GM23338 (cell line): Measurements from ENCODE around the gene MAPK7. TPM values are rescaled to one million over a fixed set of nuclear protein-coding genes. Genes with fewer than 3 reads are reported as not detected.

Source experiments
- ATAC-seq: fragments of 200-7000 bp; cut with Tn5 transposase; 3 replicates; pipeline ENCODE4 v1.9.1; 2020
- DNase-seq: peaks from one replicate; pipeline ENCODE4 v3.0.0-alpha.2; 2015; ENCODE audit warnings: low spot score
- H2AFZ ChIP-seq: fragments of 200-600 bp; sonication (generic); 2 replicates; pipeline ENCODE4 v1.8.0; 2016; ENCODE audit warnings: antibody characterized with exemption, mild to moderate bottlenecking, moderate library complexity
- H3F3A ChIP-seq: fragments of 200-600 bp; sonication (generic); replicated peaks from 2 replicates; pipeline ENCODE4 v1.8.0; 2017; ENCODE audit warnings: antibody characterized with exemption, mixed run types, low read depth
- H3K27ac ChIP-seq: fragments of 200-600 bp; sonication (generic); 2 replicates; pipeline ENCODE4 v1.6.1; 2016; ENCODE audit warnings: low read depth
- H3K27me3 ChIP-seq: fragments of 200-600 bp; sonication (generic); 2 replicates; pipeline ENCODE4 v1.8.0; 2016; ENCODE audit warnings: mild to moderate bottlenecking, mixed run types, moderate library complexity; ENCODE audit not compliant: insufficient read depth
- H3K36me3 ChIP-seq: fragments of 200-600 bp; sonication (generic); 2 replicates; pipeline ENCODE4 v1.8.0; 2016; ENCODE audit warnings: mild to moderate bottlenecking; ENCODE audit not compliant: insufficient read depth
- H3K4me1 ChIP-seq: fragments of 200-600 bp; sonication (generic); 2 replicates; pipeline ENCODE4 v1.8.0; 2016; ENCODE audit warnings: mild to moderate bottlenecking, moderate library complexity; ENCODE audit not compliant: insufficient read depth
- H3K4me2 ChIP-seq: fragments of 200-600 bp; sonication (generic); 2 replicates; pipeline ENCODE4 v1.7.1; 2017; ENCODE audit warnings: mixed run types
- H3K4me3 ChIP-seq: fragments of 200-600 bp; sonication (generic); 2 replicates; pipeline ENCODE4 v1.6.1; 2016; ENCODE audit warnings: mixed run types
- H3K79me2 ChIP-seq: fragments of 200-600 bp; sonication (generic); replicated peaks from 2 replicates; pipeline ENCODE4 v1.8.0; 2017; ENCODE audit warnings: mild to moderate bottlenecking; ENCODE audit not compliant: insufficient read depth
- H3K9me2 ChIP-seq: fragments of 200-600 bp; sonication (generic); 2 replicates; pipeline ENCODE4 v1.8.0; 2017; ENCODE audit not compliant: insufficient read depth
- H4K20me1 ChIP-seq: fragments of 200-600 bp; sonication (generic); replicated peaks from 2 replicates; pipeline ENCODE4 v1.8.0; 2017; ENCODE audit warnings: mild to moderate bottlenecking; ENCODE audit not compliant: insufficient read depth
- H3K27ac Mint-ChIP-seq: 2 replicates; pipeline ENCODE4 v1.8.0; 2020; ENCODE audit warnings: inconsistent platforms, mild to moderate bottlenecking, moderate library complexity, mixed read lengths
- H3K27me3 Mint-ChIP-seq: 3 replicates; pipeline ENCODE4 v1.8.0; 2022; ENCODE audit warnings: low read depth, mild to moderate bottlenecking, moderate library complexity, mixed read lengths, inconsistent platforms; ENCODE audit not compliant: insufficient read depth, poor library complexity
- H3K36me3 Mint-ChIP-seq: 3 replicates; pipeline ENCODE4 v1.8.0; 2021; ENCODE audit warnings: low read depth, mild to moderate bottlenecking, inconsistent platforms, moderate library complexity, mixed read lengths
- H3K4me1 Mint-ChIP-seq: 3 replicates; pipeline ENCODE4 v1.8.0; 2020; ENCODE audit warnings: mild to moderate bottlenecking, inconsistent platforms, mixed read lengths
- H3K4me3 Mint-ChIP-seq: 3 replicates; pipeline ENCODE4 v1.8.0; 2021; ENCODE audit warnings: moderate library complexity, mild to moderate bottlenecking, inconsistent platforms, mixed read lengths
- H3K9me3 Mint-ChIP-seq: 3 replicates; pipeline ENCODE4 v1.8.0; 2020; ENCODE audit warnings: moderate library complexity, mild to moderate bottlenecking, inconsistent platforms, mixed read lengths
- CREB1 ChIP-seq: fragments of 250-450 bp; sonication (Bioruptor Pico); IDR thresholded peaks from 2 replicates; pipeline ENCODE4 v1.5.0; 2020; ENCODE audit warnings: low read depth, mild to moderate bottlenecking, moderate library complexity
- EZH2 ChIP-seq: fragments of 200-600 bp; sonication (generic); IDR thresholded peaks from one replicate; pipeline ENCODE4 v1.8.0; 2017; ENCODE audit warnings: antibody characterized with exemption, mild to moderate bottlenecking, low read depth; ENCODE audit not compliant: unreplicated experiment
- JUNB ChIP-seq: IDR thresholded peaks from one replicate; pipeline ENCODE4 v1.6.1; 2016; ENCODE audit warnings: antibody characterized with exemption; ENCODE audit not compliant: unreplicated experiment
- STAT1 ChIP-seq: IDR thresholded peaks from one replicate; pipeline ENCODE4 v1.6.1; 2016; ENCODE audit warnings: antibody characterized with exemption; ENCODE audit not compliant: unreplicated experiment
- ZNF331 ChIP-seq: fragments of 250-450 bp; sonication (Bioruptor Pico); IDR thresholded peaks from 2 replicates; pipeline ENCODE4 v1.5.0; 2020; ENCODE audit warnings: low read depth, mild to moderate bottlenecking, moderate library complexity
- ZNF462 ChIP-seq: fragments of 250-450 bp; sonication (Bioruptor Pico); IDR thresholded peaks from 2 replicates; pipeline ENCODE4 v1.5.0; 2020; ENCODE audit warnings: mild to moderate bottlenecking, moderate library complexity
- polyA plus RNA-seq: library from polyadenylated mRNA; unstranded; fragments of >200 nt; fragmentation: Nextera tagmentation; extraction: Ambion mirVana; gene quantifications from 2 replicates; pipeline ENCODE4 v1.2.1, GENCODE V29; 2016
- total RNA-seq: library from RNA; depleted of rRNA; stranded (reverse); fragments of >200 nt; shearing (Covaris generic); gene quantifications from 2 replicates; pipeline ENCODE4 v1.2.3, GENCODE V29; 2014
- TF ChIP-seq, protein P1 (sequence below): IDR thresholded peaks from one replicate; pipeline ENCODE4 v1.6.1; 2018; ENCODE audit warnings: antibody characterized with exemption; ENCODE audit not compliant: unreplicated experiment

Gene MAPK7
- total and polyA plus RNA-seq, 2 experiments from 2014 or later: 15.5 to 53.1 TPM

DNA sequence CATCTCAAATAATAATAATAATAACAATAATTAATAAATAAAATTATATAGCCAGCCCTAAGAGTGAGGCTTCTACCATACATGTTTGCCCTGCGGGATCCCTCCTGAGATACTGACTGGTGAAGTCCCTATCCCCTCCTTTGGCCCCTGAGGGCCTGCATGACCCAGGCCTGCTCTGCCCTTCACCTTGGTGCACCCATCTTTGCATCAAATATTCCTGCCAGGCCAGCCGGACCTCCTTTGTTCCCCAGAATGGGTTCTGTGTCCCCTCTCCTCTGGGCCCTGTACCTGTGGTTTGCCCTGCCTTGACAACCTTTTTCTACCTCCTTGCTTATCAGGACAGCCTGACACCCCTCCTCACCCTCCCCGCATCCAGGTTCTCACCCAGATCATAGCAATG is 30.8 kb downstream of the MAPK7 start (continued):
- TF ChIP-seq ZNF462 (CRISPR knock-in tag): no peak
- TF ChIP-seq EZH2: no peak
- TF ChIP-seq STAT1: no peak

GRCh38 chr17:19409509-19409908 is 31.2 kb downstream of the MAPK7 start:
- Histone ChIP-seq H3K27ac (no peak overlapping the region), H3K4me3 (no peak overlapping the region), H3K4me2 (no peak overlapping the region), H3K4me1 (peaks cover 15% of the 10 kb centered on the region), H3K27me3 (no peaks in the 10 kb centered on the region), H4K20me1 (no peaks in the 10 kb centered on the region), H3K79me2 (no peaks in the 10 kb centered on the region), H3K36me3 (no peaks in the 10 kb centered on the region), H2AFZ (no peak overlapping the region), H3K9me2 (no peaks in the 10 kb centered on the region), H3F3A (no peaks in the 10 kb centered on the region)
- Mint-ChIP-seq H3K27ac (no peak overlapping the region), H3K27me3 (peaks cover 16% of the 10 kb centered on the region), H3K9me3 (no peaks in the 10 kb centered on the region), H3K36me3 (no peaks in the 10 kb centered on the region), H3K4me1 (peaks cover 17% of the 10 kb centered on the region), H3K4me3 (no peak overlapping the region)
- ATAC-seq (no peak), DNase-seq (no peak)
- TF ChIP-seq ZNF331 (no peak), JUNB (no peak), STAT1 (no peak), CREB1 (CRISPR knock-in tag) (no peak)
- TF ChIP-seq, protein P1, sequence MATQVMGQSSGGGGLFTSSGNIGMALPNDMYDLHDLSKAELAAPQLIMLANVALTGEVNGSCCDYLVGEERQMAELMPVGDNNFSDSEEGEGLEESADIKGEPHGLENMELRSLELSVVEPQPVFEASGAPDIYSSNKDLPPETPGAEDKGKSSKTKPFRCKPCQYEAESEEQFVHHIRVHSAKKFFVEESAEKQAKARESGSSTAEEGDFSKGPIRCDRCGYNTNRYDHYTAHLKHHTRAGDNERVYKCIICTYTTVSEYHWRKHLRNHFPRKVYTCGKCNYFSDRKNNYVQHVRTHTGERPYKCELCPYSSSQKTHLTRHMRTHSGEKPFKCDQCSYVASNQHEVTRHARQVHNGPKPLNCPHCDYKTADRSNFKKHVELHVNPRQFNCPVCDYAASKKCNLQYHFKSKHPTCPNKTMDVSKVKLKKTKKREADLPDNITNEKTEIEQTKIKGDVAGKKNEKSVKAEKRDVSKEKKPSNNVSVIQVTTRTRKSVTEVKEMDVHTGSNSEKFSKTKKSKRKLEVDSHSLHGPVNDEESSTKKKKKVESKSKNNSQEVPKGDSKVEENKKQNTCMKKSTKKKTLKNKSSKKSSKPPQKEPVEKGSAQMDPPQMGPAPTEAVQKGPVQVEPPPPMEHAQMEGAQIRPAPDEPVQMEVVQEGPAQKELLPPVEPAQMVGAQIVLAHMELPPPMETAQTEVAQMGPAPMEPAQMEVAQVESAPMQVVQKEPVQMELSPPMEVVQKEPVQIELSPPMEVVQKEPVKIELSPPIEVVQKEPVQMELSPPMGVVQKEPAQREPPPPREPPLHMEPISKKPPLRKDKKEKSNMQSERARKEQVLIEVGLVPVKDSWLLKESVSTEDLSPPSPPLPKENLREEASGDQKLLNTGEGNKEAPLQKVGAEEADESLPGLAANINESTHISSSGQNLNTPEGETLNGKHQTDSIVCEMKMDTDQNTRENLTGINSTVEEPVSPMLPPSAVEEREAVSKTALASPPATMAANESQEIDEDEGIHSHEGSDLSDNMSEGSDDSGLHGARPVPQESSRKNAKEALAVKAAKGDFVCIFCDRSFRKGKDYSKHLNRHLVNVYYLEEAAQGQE: no peak
